Pancreas (tissue), 10 donors: ENCODE results near the gene LDHB. TPM values are rescaled to one million over a fixed set of nuclear protein-coding genes. Genes with fewer than 3 reads are reported as not detected.
A peak's percentile ranks its signal among the peaks of the same experiment; 100 is the strongest.
"Not testable (repeated sequence)": the region's sequence is repeated elsewhere in the genome, so short reads cannot be mapped to it uniquely, and the experiment has no call there.

Experiments used
- ATAC-seq, 4 donors: fragments of 200-7000 bp; cut with Tn5 transposase; one replicate each; pipeline versions ENCODE4 v1.8.0 to v1.9.1; 2020; ENCODE audit warnings: mild to moderate bottlenecking in 4 of 4, moderate library complexity in 4 of 4
- DNase-seq, 6 donors: peaks; one replicate each; pipeline ENCODE4 v3.0.0-alpha.2; 2020
- FAIRE-seq: peaks from 2 replicates; lab custom pipeline; 2012; peaks lifted over from hg19 to GRCh38; lab: Jason Lieb, UNC
- H3K27ac ChIP-seq, 4 donors: fragments of 200-600 bp; sonication (generic); 1 replicate in 3 of 4; 2 replicates in 1 of 4; pipeline versions ENCODE4 v1.5.0 to v1.8.0; 2020
- H3K27me3 ChIP-seq, 4 donors: fragments of 200-600 bp; one replicate each; pipeline ENCODE4 v1.8.0; 2021
- H3K36me3 ChIP-seq, 3 donors: fragments of 200-600 bp; sonication (generic) in 1 of 3; one replicate each; pipeline versions ENCODE4 v1.5.0 to v1.8.0; 2020 to 2021
- H3K4me1 ChIP-seq, 3 donors: fragments of 200-600 bp; one replicate each; pipeline ENCODE4 v1.8.0; 2021
- H3K4me3 ChIP-seq, 4 donors: fragments of 200-600 bp; sonication (generic) in 2 of 4; one replicate each; pipeline versions ENCODE4 v1.5.0 to v1.8.0; 2020 to 2021
- H3K9me3 ChIP-seq, 4 donors: fragments of 200-600 bp; one replicate each; pipeline ENCODE4 v1.8.0; 2021
- CTCF ChIP-seq, 4 donors: fragments of 200-600 bp; sonication (generic) in 3 of 4; IDR thresholded peaks; one replicate each; pipeline versions ENCODE4 v1.5.0 to v1.8.0; 2021; ENCODE audit warnings: antibody characterized with exemption in 4 of 4
- WGBS, 2 donors: extraction: QIAGEN DNeasy Blood & Tissue Kit; methylation state at CpG; one replicate each; pipeline ENCODE4 v1.1.7; 2013; 5-methylcytosine and 5-hydroxymethylcytosine counted together
- intact Hi-C, 3 donors: fragments of 100-400 bp; cut with DNase I; formaldehyde crosslinking; loops; one replicate each; pipeline versions ENCODE4 v1.11.1 to v1.14.2; 2022
- polyA plus RNA-seq, 2 donors: library from polyadenylated mRNA; stranded (reverse); fragments of 200-250 nt; gene quantifications; one replicate each; pipeline ENCODE4 v1.2.3, GENCODE V29; 2013
- total RNA-seq, 6 donors: library from RNA; stranded (reverse); fragmentation: NEBNext Ultra II Directional in 4 of 6; extraction: Animal tissue kit (Norgen Biotek cat#: 25700) in 4 of 6; gene quantifications; one replicate each; pipeline versions ENCODE4 v1.2.1 to v1.2.4, GENCODE V29; 2021 to 2023
- donor health status: healthy with polysubstance abuse.
- donor health status: DM: no; HTN: no; CAD: no; lungs with moderate emphysema.
- donor health status: DM: no; HTN: no; CAD: no.
- donor health status: control.
- donor health status: control.
- donor health status: Bipolar disorder and iron deficiency.
- donor health status: DM: yes; HTN: yes; CAD: no.
- donor health status: DM: no; HTN: no; CAD: no.
- donor health status: DM: no; HTN: no; CAD: no.
- donor health status: DM: yes; HTN: yes; CAD: no.

The LDHB gene
- total and polyA plus RNA-seq, 8 donors, result 97.6 to 364 (median 221) TPM

DNA sequence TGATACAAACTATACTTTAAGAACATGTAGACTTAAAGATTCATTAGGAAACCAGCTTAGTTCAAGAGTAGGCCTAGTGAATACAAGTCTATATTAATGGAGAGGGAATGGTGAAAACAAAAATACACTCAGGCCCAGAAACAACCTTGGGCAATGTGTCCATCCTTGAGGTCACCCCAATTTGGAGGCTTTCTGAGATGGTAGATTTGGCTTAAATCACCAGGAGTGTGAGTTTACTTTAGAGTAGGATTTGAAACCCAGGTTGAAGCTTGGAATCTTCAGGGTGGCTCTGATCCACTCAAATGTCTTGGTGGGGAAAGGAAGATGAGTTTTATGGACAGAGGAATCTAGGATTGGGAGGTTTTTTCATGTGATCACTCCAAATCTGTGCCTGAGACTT lies 10.5 kb downstream of the LDHB start:
- DNase-seq, result no peak
- peaks cover 0 to 18% (median 4%) of the 10 kb centered on the region in 3 donors for H3K36me3 ChIP-seq
- ATAC-seq, result no peak
- H3K4me3 ChIP-seq, result no peak overlapping the region
- H3K9me3 ChIP-seq, result no peaks in the 10 kb centered on the region
- no peak for FAIRE-seq
- peaks cover 20 to 23% (median 22%) of the 10 kb centered on the region in 3 donors for H3K4me1 ChIP-seq
- TF ChIP-seq CTCF (IDR thresholded peaks at IDR 0.05), result no peak
- intact Hi-C loops, result no loop called here
- no peak overlapping the region for H3K27ac ChIP-seq
- no peaks in the 10 kb centered on the region for H3K27me3 ChIP-seq

- 49 to 51% methylated on average over 6 to 7 of the region's 7 CpGs for WGBS, 2 donors
- DNase-seq, H3K4me3 ChIP-seq, H3K9me3 ChIP-seq, FAIRE-seq, intact Hi-C loops, H3K27me3 ChIP-seq, H3K27ac ChIP-seq, ATAC-seq: not testable (repeated sequence)
- Histone ChIP-seq H3K4me1 (peaks cover 12 to 20% (median 12%) of the 10 kb centered on the region in 3 donors), H3K36me3 (peaks cover 0 to 32% (median 4%) of the 10 kb centered on the region in 3 donors)
These were observed 12.6 kb downstream of the LDHB start for GRCh38 chr12:21645041-21645500.

DNA sequence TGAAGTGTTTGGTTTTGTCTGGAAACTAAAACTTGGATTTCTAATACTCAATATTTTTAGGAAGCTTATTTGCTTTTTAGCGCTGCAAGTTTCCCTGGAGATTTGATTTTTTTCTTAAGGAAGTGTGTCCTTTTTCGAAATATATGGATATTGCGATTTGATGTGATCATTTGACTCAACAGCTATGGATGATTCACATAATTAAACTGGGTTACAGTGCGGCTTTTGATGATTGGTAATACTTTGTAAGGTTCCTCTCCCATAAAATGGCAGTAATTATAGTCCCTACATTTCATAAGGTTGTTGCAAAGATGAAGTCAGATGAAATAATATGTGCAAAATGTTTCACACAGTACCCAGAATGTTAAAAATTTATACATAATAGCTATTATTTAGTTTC lies 13.1 kb downstream of the LDHB start:
- TF ChIP-seq CTCF (IDR thresholded peaks at IDR 0.05), result no peak
- FAIRE-seq (no peak), DNase-seq (no peak), ATAC-seq (no peak)
- Histone ChIP-seq H3K4me1 (peaks cover 16 to 25% (median 17%) of the 10 kb centered on the region in 3 donors), H3K36me3 (peaks cover 0 to 32% (median 4%) of the 10 kb centered on the region in 3 donors), H3K4me3 (no peak overlapping the region), H3K9me3 (no peaks in the 10 kb centered on the region), H3K27me3 (no peaks in the 10 kb centered on the region), H3K27ac (no peak overlapping the region)
- 78 to 90% methylated on average over 4 of the region's 4 CpGs for WGBS, 2 donors
- intact Hi-C loops, result no loop called here

- ATAC-seq, result no peak
- no peak for DNase-seq
- H3K4me3 ChIP-seq, result no peak overlapping the region
- H3K27me3 ChIP-seq, result no peaks in the 10 kb centered on the region
- no peaks in the 10 kb centered on the region for H3K9me3 ChIP-seq
- H3K36me3 ChIP-seq, result peaks cover 0 to 32% (median 4%) of the 10 kb centered on the region in 3 donors
- intact Hi-C loops, result no loop called here
- H3K27ac ChIP-seq, result peak overlapping the region in 2 of 4 donors; percentile 14 to 44
- no peak for TF ChIP-seq CTCF (IDR thresholded peaks at IDR 0.05)
- 72 to 78% methylated on average over 3 of the region's 3 CpGs for WGBS, 2 donors
- H3K4me1 ChIP-seq, result peaks cover 22 to 31% (median 25%) of the 10 kb centered on the region in 3 donors
- no peak for FAIRE-seq
These were observed 13.9 kb downstream of the LDHB start for GRCh38 chr12:21643758-21644157.

DNA sequence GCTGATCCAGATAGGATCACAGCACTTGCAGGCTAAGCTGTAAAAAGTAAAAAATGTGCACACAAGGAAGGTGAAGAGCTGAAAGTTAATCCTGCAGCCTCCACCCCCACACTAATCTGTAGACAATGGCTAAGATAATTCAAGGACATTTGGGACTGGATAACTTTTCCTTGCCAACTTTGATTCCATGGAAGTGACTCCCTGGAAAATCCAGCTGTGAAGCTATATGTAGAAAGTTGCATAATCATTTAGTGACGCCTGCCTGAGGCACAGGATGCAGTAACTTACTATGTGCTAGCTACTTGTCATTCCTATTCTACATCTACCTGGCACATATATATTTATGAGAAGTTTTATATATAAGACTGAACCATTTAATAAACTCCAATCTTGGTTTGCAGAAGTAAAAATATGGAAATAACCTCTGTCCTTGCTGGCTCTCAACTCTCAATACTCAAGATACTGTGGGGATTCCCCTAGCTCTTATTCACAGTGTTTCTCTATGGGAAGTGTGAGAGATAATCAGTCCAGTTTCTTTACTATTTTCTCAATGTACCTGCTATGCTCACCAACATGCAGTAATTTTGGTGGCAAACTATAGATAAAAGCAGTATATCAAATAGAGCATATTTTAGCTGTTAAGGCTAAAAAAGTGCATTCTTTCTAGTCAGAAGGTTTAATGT lies 14.8 kb downstream of the LDHB start:
- DNase-seq (no peak), FAIRE-seq (no peak), ATAC-seq (peak in 2 of 4 donors; percentile 38 to 58)
- H3K36me3 ChIP-seq, result peaks cover 0 to 32% (median 4%) of the 10 kb centered on the region in 3 donors
- no peak overlapping the region for H3K4me3 ChIP-seq
- peaks cover 27 to 37% (median 30%) of the 10 kb centered on the region in 3 donors for H3K4me1 ChIP-seq
- 24 to 25% methylated on average over 1 of the region's 1 CpG for WGBS, 2 donors
- H3K27ac ChIP-seq, result peak overlapping the region in 3 of 4 donors; percentile 8 to 44 (median 14)
- H3K27me3 ChIP-seq, result no peaks in the 10 kb centered on the region
- TF ChIP-seq CTCF (IDR thresholded peaks at IDR 0.05), result no peak
- intact Hi-C loops, result no loop called here
- H3K9me3 ChIP-seq, result no peaks in the 10 kb centered on the region
